Astrocyte of the cerebellum (primary cell): ENCODE measurements around the gene HMCN1.

Source experiments
- DNase-seq: peaks from one replicate; pipeline ENCODE4 v3.0.0-alpha.2; 2011; ENCODE audit warnings: low read depth
- H3K4me3 ChIP-seq: 2 replicates; pipeline ENCODE4 v1.5.1; 2011; ENCODE audit warnings: mild to moderate bottlenecking, low read depth, low read length, moderate library complexity
- in situ Hi-C: cut with HindIII; loops from 2 replicates; pipeline ENCODE4 v1.10.0; 2017; ENCODE audit warnings: low sequenced_read_pairs
- TF ChIP-seq, protein P1 (sequence below): IDR thresholded peaks from 2 replicates; pipeline ENCODE4 v1.5.1; 2012; ENCODE audit warnings: low read length, low read depth, moderate library complexity, mild to moderate bottlenecking; ENCODE audit errors: missing control alignments

Gene HMCN1

DNA sequence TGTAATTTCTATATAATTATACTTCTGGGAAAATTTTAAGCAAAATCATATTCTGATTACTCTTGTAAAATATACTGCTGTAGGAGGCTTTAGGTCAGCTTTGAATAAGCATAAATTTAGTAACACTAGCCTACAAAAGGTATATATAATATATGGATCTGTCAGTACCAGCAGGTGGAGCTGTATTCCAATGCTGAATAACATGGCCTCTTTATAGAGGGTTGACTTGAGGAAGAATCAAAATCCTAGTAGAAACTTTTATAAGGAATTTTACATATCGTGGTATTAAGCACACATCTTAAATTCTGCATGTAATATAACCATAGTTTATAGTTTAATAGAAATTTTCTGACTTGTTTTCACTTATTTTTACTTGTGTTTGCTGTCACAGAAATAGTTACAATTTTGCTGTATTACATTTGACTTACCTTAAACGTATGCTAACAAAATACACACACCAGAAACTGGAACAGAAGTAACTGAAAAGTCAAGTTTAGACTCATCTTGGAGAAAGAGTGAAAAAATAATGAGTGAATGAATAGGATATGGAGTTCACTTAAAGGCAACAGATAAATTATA, 79.3 kb downstream of the HMCN1 start:
- H3K4me3 ChIP-seq = no peak overlapping the region
- DNase-seq = peak; percentile 65
- in situ Hi-C loops = no loop called here
- TF ChIP-seq, protein P1, sequence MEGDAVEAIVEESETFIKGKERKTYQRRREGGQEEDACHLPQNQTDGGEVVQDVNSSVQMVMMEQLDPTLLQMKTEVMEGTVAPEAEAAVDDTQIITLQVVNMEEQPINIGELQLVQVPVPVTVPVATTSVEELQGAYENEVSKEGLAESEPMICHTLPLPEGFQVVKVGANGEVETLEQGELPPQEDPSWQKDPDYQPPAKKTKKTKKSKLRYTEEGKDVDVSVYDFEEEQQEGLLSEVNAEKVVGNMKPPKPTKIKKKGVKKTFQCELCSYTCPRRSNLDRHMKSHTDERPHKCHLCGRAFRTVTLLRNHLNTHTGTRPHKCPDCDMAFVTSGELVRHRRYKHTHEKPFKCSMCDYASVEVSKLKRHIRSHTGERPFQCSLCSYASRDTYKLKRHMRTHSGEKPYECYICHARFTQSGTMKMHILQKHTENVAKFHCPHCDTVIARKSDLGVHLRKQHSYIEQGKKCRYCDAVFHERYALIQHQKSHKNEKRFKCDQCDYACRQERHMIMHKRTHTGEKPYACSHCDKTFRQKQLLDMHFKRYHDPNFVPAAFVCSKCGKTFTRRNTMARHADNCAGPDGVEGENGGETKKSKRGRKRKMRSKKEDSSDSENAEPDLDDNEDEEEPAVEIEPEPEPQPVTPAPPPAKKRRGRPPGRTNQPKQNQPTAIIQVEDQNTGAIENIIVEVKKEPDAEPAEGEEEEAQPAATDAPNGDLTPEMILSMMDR = peak; percentile 56

DNA sequence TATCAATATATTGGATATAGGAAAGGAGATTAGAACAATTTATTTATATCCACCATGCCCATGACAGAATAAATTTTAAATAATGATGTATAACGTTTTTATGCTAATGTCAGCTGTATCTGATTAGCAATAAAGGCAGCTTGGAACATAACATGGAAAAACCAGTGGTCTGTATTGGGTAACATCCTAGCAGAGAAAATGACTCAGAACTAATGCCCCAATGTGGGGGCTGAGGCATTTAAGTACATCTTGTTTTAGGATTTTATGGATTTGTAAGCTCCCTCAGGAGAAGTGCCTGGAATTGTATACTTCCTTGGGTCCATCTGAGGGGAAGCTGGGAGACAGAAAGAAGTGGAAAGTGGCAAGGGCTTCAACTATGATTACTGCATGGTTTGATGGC, 82.3 kb downstream of the HMCN1 start:
- TF ChIP-seq, protein P1 = no peak
- in situ Hi-C loops = no loop called here
- H3K4me3 ChIP-seq = no peak overlapping the region
- DNase-seq = no peak

DNA sequence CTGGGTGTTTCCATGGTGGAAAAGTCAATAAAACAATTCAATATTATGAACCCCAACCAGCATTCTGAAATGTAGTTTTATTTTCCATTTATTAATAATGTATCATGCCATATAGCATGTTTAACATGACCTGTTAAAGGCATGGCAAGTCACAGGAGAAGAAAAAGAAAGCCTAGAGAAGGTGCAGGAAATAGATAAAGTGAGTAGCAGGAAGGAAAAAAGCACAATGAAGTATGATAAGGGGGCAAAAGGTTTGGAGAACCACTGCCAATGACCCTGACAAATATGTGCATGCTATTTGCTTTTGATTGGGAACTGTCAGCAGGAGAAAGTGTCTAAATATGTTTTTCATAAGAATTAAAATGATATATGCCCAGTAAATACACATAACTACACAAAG, 85.6 kb downstream of the HMCN1 start:
- in situ Hi-C loops = no loop called here
- TF ChIP-seq, protein P1 = no peak
- no peak for DNase-seq
- H3K4me3 ChIP-seq = no peak overlapping the region

DNA sequence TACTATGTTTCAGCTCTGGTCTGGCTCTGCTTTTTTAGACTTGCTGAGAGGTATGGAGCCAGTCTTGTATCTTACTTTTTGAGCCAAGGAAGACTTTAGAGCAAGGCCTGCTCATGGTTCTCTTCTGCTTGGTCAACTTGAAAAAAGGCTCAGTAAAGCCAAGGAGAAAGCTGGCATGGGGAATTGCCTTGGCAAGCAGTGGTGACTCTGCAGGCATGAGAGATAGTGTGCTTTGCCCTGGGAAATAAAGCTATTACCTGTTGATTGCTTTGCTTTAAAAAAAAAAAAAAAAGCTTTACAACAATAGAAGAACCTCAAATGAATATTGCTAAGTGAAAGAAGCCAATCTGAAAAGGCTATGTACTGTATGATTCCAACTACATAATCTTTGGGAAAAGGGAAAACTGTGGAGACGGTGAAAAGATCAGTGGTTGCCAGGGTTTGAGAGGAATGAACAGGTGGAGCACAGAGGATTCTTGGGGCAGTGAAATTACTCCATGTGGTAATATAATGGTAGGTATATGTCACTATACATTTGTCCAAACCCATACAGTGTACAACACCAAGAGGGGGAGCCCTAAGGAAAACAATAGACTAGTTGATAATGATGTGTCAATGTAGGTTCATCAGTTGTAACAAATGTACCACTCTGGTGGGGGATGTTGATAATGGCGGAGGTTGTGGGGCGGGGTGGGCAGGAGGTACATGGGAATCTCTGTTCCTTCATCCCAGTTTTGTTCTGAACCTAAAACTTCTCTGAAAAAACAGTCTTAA, 87.6 kb downstream of the HMCN1 start:
- no peak overlapping the region for H3K4me3 ChIP-seq
- TF ChIP-seq, protein P1 = no peak
- no peak for DNase-seq
- in situ Hi-C loops = no loop called here

DNA sequence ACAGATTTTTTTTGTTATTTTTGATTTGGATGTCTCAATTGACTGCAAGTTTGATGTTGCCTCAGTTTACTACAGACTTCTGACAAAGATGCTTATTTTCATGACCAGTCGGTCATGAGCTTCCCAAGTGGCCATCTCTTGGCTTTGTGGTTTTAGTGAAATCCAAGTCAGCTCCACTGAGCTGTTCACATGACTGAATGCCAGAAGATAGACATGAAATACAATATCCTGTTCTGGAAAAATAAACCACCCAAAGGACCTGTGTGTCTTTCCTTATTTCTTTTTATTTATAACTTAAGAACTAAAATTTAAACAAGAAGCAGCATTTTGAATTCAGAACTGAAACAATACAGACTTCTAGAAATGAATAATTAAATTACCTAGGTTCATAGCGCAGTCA, 89.3 kb downstream of the HMCN1 start:
- in situ Hi-C loops = no loop called here
- TF ChIP-seq, protein P1 = no peak
- peak; percentile 24 for DNase-seq
- H3K4me3 ChIP-seq = no peak overlapping the region

DNA sequence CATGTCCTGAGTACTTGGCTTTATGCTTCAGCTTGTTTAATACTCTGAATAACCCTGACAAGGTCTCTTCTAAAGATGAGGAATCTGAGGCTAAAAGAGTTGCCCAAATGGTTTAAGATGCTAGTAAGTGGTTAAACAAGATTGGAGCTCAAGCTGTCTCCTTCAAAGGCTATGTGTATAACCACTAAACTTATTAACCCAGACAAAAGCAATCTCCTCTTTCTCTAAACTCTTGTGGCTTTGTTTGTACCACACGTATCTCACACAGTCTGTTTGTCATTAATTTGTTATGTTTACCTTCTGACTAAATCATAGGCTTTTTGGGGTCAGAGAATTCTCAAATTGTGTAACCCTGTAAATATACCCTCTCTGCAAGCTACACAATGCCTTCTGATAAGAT, 89.9 kb downstream of the HMCN1 start:
- in situ Hi-C loops = no loop called here
- DNase-seq = no peak
- H3K4me3 ChIP-seq = no peak overlapping the region
- TF ChIP-seq, protein P1 = no peak
